GM12878 (cell line): Measurements from ENCODE around the gene FTO. TPM values are rescaled to one million over a fixed set of nuclear protein-coding genes. Genes with fewer than 3 reads are reported as not detected.

Experiments
- ATAC-seq: fragments of 200-7000 bp; cut with Tn5 transposase; 3 replicates; pipeline ENCODE4 v1.9.1; 2020; ENCODE audit warnings: mild to moderate bottlenecking, moderate library complexity
- BruUV-seq: library from RNA; stranded (reverse); fragments of 400-500 nt; replicated peaks from 2 replicates; lab custom pipeline; 2021; lab: Mats Ljungman, UMichigan
- CTCF ChIA-PET: fragments of 300-600 bp; sonication (Branson Sonifier 250); formaldehyde crosslinking; extraction: SDS; loops from one replicate; lab custom pipeline; 2021; ENCODE audit warnings: inconsistent platforms; lab: Yijun Ruan, JAX
- POLR2A ChIA-PET: fragments of 350-600 bp; formaldehyde crosslinking; extraction: SDS; loops from one replicate; lab custom pipeline; 2021; ENCODE audit warnings: inconsistent platforms; lab: Charles Lee
- RAD21 ChIA-PET: fragments of 300-600 bp; sonication (Branson Sonifier 250); formaldehyde crosslinking; loops from one replicate; lab custom pipeline; 2023; ENCODE audit warnings: antibody characterized with exemption; ENCODE audit not compliant: unreplicated experiment; lab: Charles Lee
- SMC1A ChIA-PET: fragments of 300-600 bp; sonication (Branson Sonifier 250); formaldehyde crosslinking; loops from one replicate; lab custom pipeline; 2023; ENCODE audit not compliant: unreplicated experiment, uncharacterized antibody; lab: Charles Lee
- DNase-seq: peaks from one replicate; pipeline ENCODE4 v3.0.0-alpha.2; 2011; ENCODE audit warnings: low read depth, low spot score
- FAIRE-seq: peaks from 3 replicates; lab custom pipeline; 2011; peaks lifted over from hg19 to GRCh38; lab: Jason Lieb, UNC
- H2AFZ ChIP-seq: 2 replicates; pipeline ENCODE4 v1.6.0; 2011; ENCODE audit warnings: low read depth, low read length, control low read depth; ENCODE audit not compliant: control insufficient read depth
- H3K27ac ChIP-seq: 2 replicates; pipeline ENCODE4 v1.5.1; 2011; ENCODE audit warnings: control low read depth; ENCODE audit not compliant: control insufficient read depth, insufficient read depth
- H3K27me3 ChIP-seq, 2 experiments: replicated peaks in 1 of 2; 2 replicates each; pipeline versions ENCODE4 v1.6.0 to v1.6.1; 2011; ENCODE audit warnings: low read length in 1 of 2; ENCODE audit not compliant: control insufficient read depth in 2 of 2, insufficient read depth in 2 of 2
- H3K36me3 ChIP-seq, 2 experiments: 2 replicates each; pipeline ENCODE4 v1.5.1; 2011; ENCODE audit warnings: low read length in 1 of 2; ENCODE audit not compliant: control insufficient read depth in 2 of 2, insufficient read depth in 2 of 2
- H3K4me1 ChIP-seq: 2 replicates; pipeline ENCODE4 v1.6.1; 2011; ENCODE audit warnings: mild to moderate bottlenecking, low read length, moderate library complexity, mixed read lengths; ENCODE audit not compliant: control insufficient read depth, insufficient read depth
- H3K4me2 ChIP-seq: 2 replicates; pipeline ENCODE4 v1.6.0; 2011; ENCODE audit warnings: control low read depth; ENCODE audit not compliant: control insufficient read depth, insufficient read depth
- H3K4me3 ChIP-seq: fragments of 200-600 bp; sonication (generic); 2 replicates; pipeline ENCODE4 v1.5.1; 2016
- H3K79me2 ChIP-seq: 2 replicates; pipeline ENCODE4 v1.6.0; 2011; ENCODE audit warnings: low read length; ENCODE audit not compliant: control insufficient read depth, insufficient read depth
- H3K9ac ChIP-seq: 2 replicates; pipeline ENCODE4 v1.8.0; 2011; ENCODE audit warnings: low read length, control low read depth, mixed read lengths; ENCODE audit not compliant: control insufficient read depth, insufficient read depth
- H3K9me3 ChIP-seq: replicated peaks from 3 replicates; pipeline ENCODE4 v1.5.1; 2011; ENCODE audit warnings: mild to moderate bottlenecking, low read length; ENCODE audit not compliant: control insufficient read depth, insufficient read depth
- H4K20me1 ChIP-seq: 2 replicates; pipeline ENCODE4 v1.6.0; 2011; ENCODE audit not compliant: control insufficient read depth, insufficient read depth
- E4F1 ChIP-seq: fragments of 450-650 bp; IDR thresholded peaks from 2 replicates; pipeline ENCODE4 v1.6.1; 2018; ENCODE audit warnings: borderline replicate concordance, mild to moderate bottlenecking; ENCODE audit not compliant: partially characterized antibody
- IKZF1 ChIP-seq: fragments of 450-650 bp; conservative IDR thresholded peaks from 2 replicates; pipeline ENCODE4 v1.6.1; 2017; ENCODE audit warnings: antibody characterized with exemption, mild to moderate bottlenecking
- KAT2A ChIP-seq: conservative IDR thresholded peaks from 2 replicates; pipeline ENCODE4 v1.6.1; 2011; ENCODE audit warnings: low read depth, low read length; ENCODE audit not compliant: control insufficient read depth
- RFX5 ChIP-seq: IDR thresholded peaks from 2 replicates; pipeline ENCODE4 v1.6.1; 2011; ENCODE audit warnings: low read depth, low read length, improper control_type of control experiment
- SREBF2 ChIP-seq: IDR thresholded peaks from 2 replicates; pipeline ENCODE4 v1.6.1; 2012; ENCODE audit warnings: mild to moderate bottlenecking, low read length
- YY1 ChIP-seq: IDR thresholded peaks from 2 replicates; pipeline ENCODE4 v1.6.1; 2011; ENCODE audit warnings: low read depth, mild to moderate bottlenecking, low read length
- ZZZ3 ChIP-seq: IDR thresholded peaks from 2 replicates; pipeline ENCODE4 v1.6.1; 2011; ENCODE audit warnings: low read depth; ENCODE audit not compliant: control insufficient read depth, insufficient read length
- whole genome bisulfite sequencing: methylation state at CpG from one replicate; pipeline ENCODE4 v1.1.6; 2016; ENCODE audit warnings: low lambda C conversion rate; ENCODE audit not compliant: insufficient replicate concordance, insufficient coverage; ENCODE audit errors: missing lambda C conversion rate; 5-methylcytosine and 5-hydroxymethylcytosine counted together
- in situ Hi-C: fragments of 300-500 bp; cut with MboI; formaldehyde crosslinking; loops from 9 replicates; pipeline ENCODE4 v1.14.3; 2018; ENCODE audit warnings: mixed read lengths
- intact Hi-C: fragments of 100-400 bp; cut with micrococcal nuclease; formaldehyde crosslinking; loops from one replicate; pipeline ENCODE4 v1.14.2; 2022; ENCODE audit not compliant: unreplicated experiment
- polyA plus RNA-seq, 11 experiments: library from polyadenylated mRNA; depleted of rRNA in 4 of 11; unstranded in 6 of 11; stranded (reverse) in 5 of 11; fragments of >200 nt; fragmentation: Nextera tagmentation in 4 of 11; fragmentation: Illumina TruSeq in 1 of 11; extraction: Ambion mirVana in 4 of 11; extraction: Trizol in 1 of 11; gene quantifications; 1 replicate in 1 of 11; 2 replicates in 10 of 11; pipeline versions ENCODE4 v1.2.1 to v1.2.3, GENCODE V29; 2011 to 2016; ENCODE audit warnings: inconsistent platforms in 2 of 11, missing spikeins in 2 of 11, low read depth in 1 of 11
- total RNA-seq, 4 experiments: library from RNA; depleted of rRNA in 3 of 4; stranded (reverse); fragments of >200 nt in 3 of 4; fragmentation: Illumina TruSeq in 1 of 4; extraction: Trizol in 1 of 4; gene quantifications; 2 replicates each; pipeline versions ENCODE4 v1.2.1 to v1.2.3, GENCODE V29; 2013 to 2021

The FTO gene
- total and polyA plus RNA-seq, 10 of the 15 experiments (the other 5 are each of a cell fraction or from before 2014, with no cell fraction given): 20.1 to 55.0 (median 47.0) TPM

- TF ChIP-seq IKZF1 (no peak), E4F1 (no peak), ZZZ3 (no peak), KAT2A (no peak), SREBF2 (no peak), YY1 (no peak), RFX5 (no peak)
- TF ChIP-seq, all 136 proteins: peak for 0
- Histone ChIP-seq H2AFZ (no peak overlapping the region), H3K9ac (no peak overlapping the region), H3K4me1 (peaks cover 4% of the 10 kb centered on the region), H4K20me1 (no peaks in the 10 kb centered on the region), H3K79me2 (no peaks in the 10 kb centered on the region), H3K27ac (no peak overlapping the region), H3K4me2 (no peak overlapping the region), H3K27me3 (no peaks in the 10 kb centered on the region), H3K36me3 (no peaks in the 10 kb centered on the region), H3K9me3 (no peaks in the 10 kb centered on the region), H3K4me3 (no peak overlapping the region)
- DNase-seq: no peak
- BruUV-seq: no TSS peak
- no peak for ATAC-seq
- in situ Hi-C loops (no loop called here), intact Hi-C loops (no loop called here)
- 98% methylated on average over 2 of the region's 2 CpGs for WGBS
- ChIA-PET SMC1A (no interaction called here), RAD21 (no interaction called here), CTCF (no interaction called here), POLR2A (no interaction called here)
- no peak for FAIRE-seq
Measured at GRCh38 chr16:53841884-53842283, 137.9 kb downstream of the FTO start.
